DOHH2 (cell line): ENCODE results near the gene SLC19A1.

Experiments used
- H3F3A ChIP-seq: fragments of 200-600 bp; sonication (generic), shearing (Covaris generic); 2 replicates; pipeline ENCODE4 v1.6.0; 2016; ENCODE audit warnings: antibody characterized with exemption, mild to moderate bottlenecking; ENCODE audit not compliant: control insufficient read depth, insufficient read depth
- H3K27ac ChIP-seq: fragments of 200-600 bp; sonication (generic); 2 replicates; pipeline ENCODE4 v1.5.1; 2014; ENCODE audit warnings: low read depth, mild to moderate bottlenecking, low read length, moderate library complexity
- H3K27me3 ChIP-seq: fragments of 200-600 bp; sonication (generic); 2 replicates; pipeline ENCODE4 v1.6.1; 2014; ENCODE audit warnings: mild to moderate bottlenecking, low read length, mixed read lengths; ENCODE audit not compliant: control insufficient read depth
- H3K36me3 ChIP-seq: fragments of 200-600 bp; sonication (generic); 2 replicates; pipeline ENCODE4 v1.6.1; 2014; ENCODE audit warnings: mild to moderate bottlenecking, low read length, moderate library complexity, mixed read lengths; ENCODE audit not compliant: control insufficient read depth
- H3K4me1 ChIP-seq: fragments of 200-600 bp; sonication (generic); 2 replicates; pipeline ENCODE4 v1.6.1; 2014; ENCODE audit warnings: mild to moderate bottlenecking, low read length, mixed read lengths; ENCODE audit not compliant: control insufficient read depth
- H3K4me2 ChIP-seq: fragments of 200-600 bp; sonication (generic); 2 replicates; pipeline ENCODE4 v1.6.0; 2014; ENCODE audit warnings: mild to moderate bottlenecking, low read length, moderate library complexity
- H3K4me3 ChIP-seq: fragments of 200-600 bp; sonication (generic); 2 replicates; pipeline ENCODE4 v1.5.1; 2014; ENCODE audit warnings: mild to moderate bottlenecking, low read length, mixed read lengths
- H3K79me2 ChIP-seq: fragments of 200-600 bp; sonication (generic); 2 replicates; pipeline ENCODE4 v1.6.1; 2014; ENCODE audit warnings: mild to moderate bottlenecking, low read length, mixed read lengths; ENCODE audit not compliant: control insufficient read depth
- H3K9me2 ChIP-seq: fragments of 200-600 bp; sonication (generic); replicated peaks from 2 replicates; pipeline ENCODE4 v1.6.1; 2014; ENCODE audit warnings: mild to moderate bottlenecking, low read length, mixed read lengths; ENCODE audit not compliant: control insufficient read depth
- H3K9me3 ChIP-seq: fragments of 200-600 bp; sonication (generic); 2 replicates; pipeline ENCODE4 v1.6.1; 2014; ENCODE audit warnings: antibody characterized with exemption, low read length, mixed read lengths; ENCODE audit not compliant: control insufficient read depth, insufficient read depth
- H4K20me1 ChIP-seq: fragments of 200-600 bp; sonication (generic); 2 replicates; pipeline ENCODE4 v1.6.0; 2014; ENCODE audit warnings: low read depth, mild to moderate bottlenecking, antibody characterized with exemption, low read length, moderate library complexity; ENCODE audit not compliant: control insufficient read depth, insufficient read depth
- EZH2phosphoT487 ChIP-seq: fragments of 200-600 bp; sonication (generic); IDR thresholded peaks from 2 replicates; pipeline ENCODE4 v1.6.1; 2017; ENCODE audit warnings: borderline replicate concordance, mild to moderate bottlenecking, antibody characterized with exemption, low read length, moderate library complexity, mixed read lengths
- TF ChIP-seq, protein P1 (sequence below): fragments of 200-600 bp; sonication (generic); IDR thresholded peaks from one replicate; pipeline ENCODE4 v1.5.1; 2014; ENCODE audit warnings: antibody characterized with exemption, mild to moderate bottlenecking, low read depth, low read length; ENCODE audit not compliant: poor library complexity, severe bottlenecking

Gene SLC19A1

DNA sequence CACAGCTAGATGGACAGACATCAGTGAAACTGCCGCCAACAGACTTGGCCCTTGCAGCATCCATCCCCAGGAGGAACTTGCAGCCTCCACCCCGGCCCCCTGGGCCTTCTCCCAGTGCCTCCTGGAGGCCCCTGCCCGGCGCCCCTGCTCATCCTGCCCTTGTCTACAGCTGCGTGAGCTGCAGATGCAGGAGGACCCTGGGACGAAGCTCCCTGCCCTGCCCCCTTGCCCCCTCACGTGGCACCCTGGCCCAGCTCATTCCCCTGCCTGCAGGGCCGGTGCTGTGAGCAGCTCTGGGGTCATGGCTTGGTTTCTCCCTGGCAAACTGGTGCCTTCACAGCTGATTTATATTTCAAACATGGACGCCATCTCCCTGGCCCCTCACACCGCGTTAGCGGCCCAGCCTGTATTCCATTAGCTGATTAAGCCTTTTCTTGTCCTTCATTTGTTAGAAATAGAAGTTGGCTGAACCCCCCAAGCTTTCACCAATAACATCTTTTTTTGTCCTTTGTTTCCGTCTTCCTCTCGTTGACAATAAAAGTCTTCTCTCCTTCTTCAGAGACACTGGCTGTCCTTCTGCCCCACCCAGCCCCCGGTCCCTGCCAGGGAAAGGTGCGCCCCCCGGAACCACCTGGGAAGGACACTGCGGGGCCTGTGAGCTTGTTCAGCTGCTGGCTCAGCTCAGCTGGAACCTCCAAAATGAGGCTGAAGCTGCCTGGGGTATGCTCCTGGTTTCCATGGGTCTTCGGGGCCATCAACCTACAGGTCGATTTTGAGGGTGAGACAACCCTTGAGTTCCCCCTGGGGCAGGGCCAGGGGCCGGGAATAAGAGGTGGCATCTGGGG lies 34.0 kb upstream of the SLC19A1 start:
- TF ChIP-seq EZH2phosphoT487, result no peak
- TF ChIP-seq, protein P1, sequence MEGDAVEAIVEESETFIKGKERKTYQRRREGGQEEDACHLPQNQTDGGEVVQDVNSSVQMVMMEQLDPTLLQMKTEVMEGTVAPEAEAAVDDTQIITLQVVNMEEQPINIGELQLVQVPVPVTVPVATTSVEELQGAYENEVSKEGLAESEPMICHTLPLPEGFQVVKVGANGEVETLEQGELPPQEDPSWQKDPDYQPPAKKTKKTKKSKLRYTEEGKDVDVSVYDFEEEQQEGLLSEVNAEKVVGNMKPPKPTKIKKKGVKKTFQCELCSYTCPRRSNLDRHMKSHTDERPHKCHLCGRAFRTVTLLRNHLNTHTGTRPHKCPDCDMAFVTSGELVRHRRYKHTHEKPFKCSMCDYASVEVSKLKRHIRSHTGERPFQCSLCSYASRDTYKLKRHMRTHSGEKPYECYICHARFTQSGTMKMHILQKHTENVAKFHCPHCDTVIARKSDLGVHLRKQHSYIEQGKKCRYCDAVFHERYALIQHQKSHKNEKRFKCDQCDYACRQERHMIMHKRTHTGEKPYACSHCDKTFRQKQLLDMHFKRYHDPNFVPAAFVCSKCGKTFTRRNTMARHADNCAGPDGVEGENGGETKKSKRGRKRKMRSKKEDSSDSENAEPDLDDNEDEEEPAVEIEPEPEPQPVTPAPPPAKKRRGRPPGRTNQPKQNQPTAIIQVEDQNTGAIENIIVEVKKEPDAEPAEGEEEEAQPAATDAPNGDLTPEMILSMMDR, result no peak
- no peaks in the 10 kb centered on the region for H3K9me3 ChIP-seq
- no peak overlapping the region for H3K27ac ChIP-seq
- H3K79me2 ChIP-seq, result no peaks in the 10 kb centered on the region
- no peaks in the 10 kb centered on the region for H4K20me1 ChIP-seq
- no peak overlapping the region for H3K4me3 ChIP-seq
- no peaks in the 10 kb centered on the region for H3K27me3 ChIP-seq
- H3F3A ChIP-seq, result no peaks in the 10 kb centered on the region
- no peak overlapping the region for H3K4me2 ChIP-seq
- no peaks in the 10 kb centered on the region for H3K4me1 ChIP-seq
- H3K36me3 ChIP-seq, result no peaks in the 10 kb centered on the region
- H3K9me2 ChIP-seq, result no peaks in the 10 kb centered on the region

DNA sequence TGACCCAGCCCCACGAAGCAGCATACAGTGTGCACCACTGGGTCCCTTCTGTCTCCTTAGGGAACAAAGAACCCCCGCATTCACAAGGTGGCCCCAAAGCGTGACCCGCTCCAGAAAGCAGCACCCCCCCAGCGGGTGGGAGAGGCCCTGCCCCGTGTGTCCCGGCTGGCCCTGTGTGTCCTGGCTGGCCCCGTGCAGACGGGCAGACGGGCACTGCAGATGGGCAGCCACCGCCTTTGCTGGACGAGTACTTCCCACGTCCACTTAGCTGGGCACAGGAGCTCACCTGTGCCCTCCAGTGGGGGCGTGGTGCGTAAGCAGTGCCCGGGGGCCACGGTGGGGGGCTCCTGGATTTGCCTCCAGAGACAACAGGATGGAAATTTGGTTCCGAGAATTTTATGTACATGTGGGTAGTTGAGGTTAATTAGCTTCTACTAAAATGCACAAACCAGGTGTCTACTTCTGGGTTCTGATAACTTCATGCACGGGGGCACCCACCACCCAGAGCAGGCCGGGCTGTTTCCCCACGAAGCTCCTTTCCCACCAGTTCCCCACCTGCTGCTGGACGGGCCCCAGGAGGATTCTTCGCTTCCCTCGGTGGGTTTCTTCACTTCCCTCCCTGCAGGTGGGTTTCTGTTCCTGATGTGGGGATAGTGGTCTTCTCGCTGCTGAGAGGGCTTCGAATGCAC lies 33.2 kb upstream of the SLC19A1 start:
- Histone ChIP-seq H3K4me1 (no peaks in the 10 kb centered on the region), H3K4me2 (no peak overlapping the region), H3K27me3 (no peaks in the 10 kb centered on the region), H3K27ac (no peak overlapping the region), H3F3A (no peaks in the 10 kb centered on the region), H3K36me3 (no peaks in the 10 kb centered on the region), H4K20me1 (no peaks in the 10 kb centered on the region), H3K4me3 (no peak overlapping the region), H3K9me3 (no peaks in the 10 kb centered on the region), H3K79me2 (no peaks in the 10 kb centered on the region), H3K9me2 (no peaks in the 10 kb centered on the region)
- TF ChIP-seq, protein P1, result no peak
- no peak for TF ChIP-seq EZH2phosphoT487

DNA sequence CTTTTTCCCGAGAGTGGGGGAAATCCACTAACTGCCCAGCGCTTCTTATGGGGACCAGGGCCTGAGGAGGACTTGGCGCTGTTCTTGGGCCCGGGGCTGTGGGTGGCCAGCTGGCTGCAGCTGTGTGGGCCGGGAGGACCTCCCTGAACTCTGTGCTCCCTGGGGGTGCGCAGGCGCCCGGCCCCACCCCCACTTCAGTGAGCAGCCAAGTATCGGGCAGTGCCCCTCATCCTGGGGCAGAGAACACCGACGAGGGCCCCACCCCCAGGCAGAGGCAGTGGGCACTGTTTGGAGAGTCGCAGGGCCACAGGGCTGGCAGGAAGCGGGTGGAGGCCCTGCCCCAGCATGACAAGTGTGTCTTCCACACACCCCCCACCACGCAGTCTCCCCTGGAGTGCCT lies 32.5 kb upstream of the SLC19A1 start:
- TF ChIP-seq EZH2phosphoT487, result no peak
- TF ChIP-seq, protein P1, result no peak
- Histone ChIP-seq H3K9me3 (no peaks in the 10 kb centered on the region), H3K36me3 (no peaks in the 10 kb centered on the region), H3K27me3 (no peaks in the 10 kb centered on the region), H3K79me2 (no peaks in the 10 kb centered on the region), H3K4me2 (no peak overlapping the region), H3F3A (no peaks in the 10 kb centered on the region), H3K27ac (no peak overlapping the region), H3K4me1 (no peaks in the 10 kb centered on the region), H3K4me3 (no peak overlapping the region), H3K9me2 (no peaks in the 10 kb centered on the region), H4K20me1 (no peaks in the 10 kb centered on the region)
